Measurements from ENCODE around the gene DST. TPM values are rescaled to one million over a fixed set of nuclear protein-coding genes. Genes with fewer than 3 reads are reported as not detected.
A peak's percentile ranks its signal among the peaks of the same experiment; 100 is the strongest.

The DST gene
- total RNA-seq, 1 donor from 2014 or later = 259 TPM

- Mint-ChIP-seq H3K27ac (no peak overlapping the region), H3K9me3 (no peaks in the 10 kb centered on the region), H3K4me1 (no peaks in the 10 kb centered on the region), H3K36me3 (peaks cover 24% of the 10 kb centered on the region), H3K4me3 (no peak overlapping the region), H3K27me3 (ENCODE audit: insufficient read depth, low read depth) (no peaks in the 10 kb centered on the region)
- Histone ChIP-seq H3K4me3 (no peak overlapping the region), H3K79me2 (ENCODE audit: low read depth) (no peaks in the 10 kb centered on the region), H4K20me1 (ENCODE audit: low read depth) (no peaks in the 10 kb centered on the region), H3K4me1 (peaks cover 7% of the 10 kb centered on the region), H3K36me3 (peaks cover 17% of the 10 kb centered on the region), H2AFZ (replicated peaks) (no peak overlapping the region), H3K27ac (peak overlapping the region; percentile 33), H3F3A (ENCODE audit: low read depth) (peaks cover 15% of the 10 kb centered on the region), H3K9ac (no peak overlapping the region), H3K27me3 (no peaks in the 10 kb centered on the region), H3K4me2 (no peak overlapping the region), H3K9me3 (ENCODE audit: low read depth) (no peaks in the 10 kb centered on the region)
- DNase-seq (ENCODE audit: low spot score) = peak; percentile 60
- TF ChIP-seq EZH2 (IDR thresholded peaks at IDR 0.05) = no peak
- TF ChIP-seq CTCF (IDR thresholded peaks at IDR 0.05) = no peak
- no peak for TF ChIP-seq EZH2phosphoT487 (IDR thresholded peaks at IDR 0.05)
Measured at GRCh38 chr6:56616967-56617366, 25.7 kb downstream of the DST start.

- no peak for DNase-seq (ENCODE audit: low spot score)
- Mint-ChIP-seq H3K36me3 (peaks cover 32% of the 10 kb centered on the region), H3K4me3 (no peak overlapping the region)
Measured at GRCh38 chr6:56613247-56613851, 29.3 kb downstream of the DST start.

GRCh38 chr6:56608332-56608731, 34.4 kb downstream of the DST start:
- H3K27ac ChIP-seq = no peak overlapping the region
- Mint-ChIP-seq H3K9me3 (no peaks in the 10 kb centered on the region), H3K4me1 (no peaks in the 10 kb centered on the region), H3K4me3 (no peak overlapping the region), H3K27ac (no peak overlapping the region), H3K36me3 (peaks cover 46% of the 10 kb centered on the region), H3K27me3 (ENCODE audit: insufficient read depth, low read depth) (no peaks in the 10 kb centered on the region)
- H3K36me3 ChIP-seq = peaks cover 58% of the 10 kb centered on the region
- H2AFZ ChIP-seq (replicated peaks) = no peak overlapping the region
- no peaks in the 10 kb centered on the region for H4K20me1 ChIP-seq (ENCODE audit: low read depth)
- H3K4me2 ChIP-seq = no peak overlapping the region
- H3K79me2 ChIP-seq (ENCODE audit: low read depth) = no peaks in the 10 kb centered on the region
- no peaks in the 10 kb centered on the region for H3K27me3 ChIP-seq
- no peak for TF ChIP-seq CTCF (IDR thresholded peaks at IDR 0.05)
- no peak overlapping the region for H3K4me3 ChIP-seq
- DNase-seq (ENCODE audit: low spot score) = no peak
- H3K4me1 ChIP-seq = no peaks in the 10 kb centered on the region
- H3K9me3 ChIP-seq (ENCODE audit: low read depth) = no peaks in the 10 kb centered on the region
- H3F3A ChIP-seq (ENCODE audit: low read depth) = no peaks in the 10 kb centered on the region
- H3K9ac ChIP-seq = no peak overlapping the region

More at GRCh38 chr6:56613247-56613851, 29.3 kb downstream of the DST start:
- Histone ChIP-seq H3K9ac (no peak overlapping the region), H4K20me1 (ENCODE audit: low read depth) (no peaks in the 10 kb centered on the region), H3K36me3 (peaks cover 27% of the 10 kb centered on the region), H3K27me3 (no peaks in the 10 kb centered on the region), H3K9me3 (ENCODE audit: low read depth) (no peaks in the 10 kb centered on the region), H3K27ac (no peak overlapping the region), H3K4me3 (no peak overlapping the region), H3F3A (ENCODE audit: low read depth) (peaks cover 15% of the 10 kb centered on the region), H3K4me2 (no peak overlapping the region), H2AFZ (replicated peaks) (no peak overlapping the region), H3K4me1 (peaks cover 7% of the 10 kb centered on the region), H3K79me2 (ENCODE audit: low read depth) (no peaks in the 10 kb centered on the region)
- Mint-ChIP-seq H3K27me3 (ENCODE audit: insufficient read depth, low read depth) (no peaks in the 10 kb centered on the region), H3K27ac (no peak overlapping the region), H3K9me3 (no peaks in the 10 kb centered on the region), H3K4me1 (no peaks in the 10 kb centered on the region)
- TF ChIP-seq EZH2phosphoT487 (IDR thresholded peaks at IDR 0.05) (no peak), EZH2 (IDR thresholded peaks at IDR 0.05) (no peak), CTCF (IDR thresholded peaks at IDR 0.05) (no peak)
